ENCODE data around the gene MTCL3.

Gene MTCL3

GRCh38 chr6:127520066-127520465 lies 931 bp upstream of the MTCL3 start:
- Mint-ChIP-seq H3K27me3 (peaks cover 57% of the 10 kb centered on the region), H3K27ac (no peak overlapping the region), H3K4me3 (no peak overlapping the region), H3K36me3 (ENCODE audit: low read depth) (no peaks in the 10 kb centered on the region), H3K4me1 (peaks cover 27% of the 10 kb centered on the region), H3K9me3 (no peaks in the 10 kb centered on the region)
- DNase-seq = no peak
- ATAC-seq = no peak

DNA sequence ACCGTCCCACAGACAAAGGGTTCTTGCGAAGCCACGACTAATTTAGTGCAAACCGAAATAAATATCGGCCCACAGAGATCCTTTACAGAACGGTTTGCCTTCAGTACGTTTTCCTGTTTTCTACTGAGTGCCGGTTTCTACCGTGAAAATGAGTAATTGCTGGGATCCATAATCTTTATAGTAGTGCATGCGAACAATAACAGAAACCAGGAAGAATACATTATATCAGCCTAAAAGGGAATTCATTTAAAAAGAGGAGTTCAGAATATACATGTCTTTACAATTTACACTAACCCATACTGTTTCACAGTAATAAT lies 292 bp upstream of the MTCL3 start:
- no peak for DNase-seq
- H3K9me3 Mint-ChIP-seq = no peaks in the 10 kb centered on the region
- peaks cover 32% of the 10 kb centered on the region for H3K4me1 Mint-ChIP-seq
- no peak overlapping the region for H3K27ac Mint-ChIP-seq
- no peak for ATAC-seq
- peak overlapping the region; percentile 74 for H3K4me3 Mint-ChIP-seq
- H3K27me3 Mint-ChIP-seq = peaks cover 61% of the 10 kb centered on the region
- no peaks in the 10 kb centered on the region for H3K36me3 Mint-ChIP-seq (ENCODE audit: low read depth)

GRCh38 chr6:127518191-127518709 lies 885 bp downstream of the MTCL3 start:
- Mint-ChIP-seq H3K9me3 (no peaks in the 10 kb centered on the region), H3K27me3 (peaks cover 65% of the 10 kb centered on the region), H3K36me3 (ENCODE audit: low read depth) (no peaks in the 10 kb centered on the region), H3K4me3 (peak overlapping the region; percentile 74), H3K4me1 (peaks cover 32% of the 10 kb centered on the region), H3K27ac (peak overlapping the region; percentile 64)
- DNase-seq = no peak
- ATAC-seq = no peak

- H3K9me3 Mint-ChIP-seq = no peaks in the 10 kb centered on the region
- H3K36me3 Mint-ChIP-seq (ENCODE audit: low read depth) = no peaks in the 10 kb centered on the region
- DNase-seq (no peak), ATAC-seq (no peak)
- H3K4me3 Mint-ChIP-seq = peak overlapping the region; percentile 74
- peaks cover 63% of the 10 kb centered on the region for H3K27me3 Mint-ChIP-seq
- peaks cover 32% of the 10 kb centered on the region for H3K4me1 Mint-ChIP-seq
- no peak overlapping the region for H3K27ac Mint-ChIP-seq
Observed at GRCh38 chr6:127517693-127518092, 1.4 kb downstream of the MTCL3 start.

- Mint-ChIP-seq H3K4me1 (peaks cover 32% of the 10 kb centered on the region), H3K27ac (peak overlapping the region; percentile 73), H3K36me3 (ENCODE audit: low read depth) (no peaks in the 10 kb centered on the region), H3K4me3 (peak overlapping the region; percentile 85), H3K9me3 (no peaks in the 10 kb centered on the region), H3K27me3 (peaks cover 60% of the 10 kb centered on the region)
- ATAC-seq (peak; percentile 45), DNase-seq (peak; percentile 58)
Observed at GRCh38 chr6:127516662-127517273, 2.4 kb downstream of the MTCL3 start.

DNA sequence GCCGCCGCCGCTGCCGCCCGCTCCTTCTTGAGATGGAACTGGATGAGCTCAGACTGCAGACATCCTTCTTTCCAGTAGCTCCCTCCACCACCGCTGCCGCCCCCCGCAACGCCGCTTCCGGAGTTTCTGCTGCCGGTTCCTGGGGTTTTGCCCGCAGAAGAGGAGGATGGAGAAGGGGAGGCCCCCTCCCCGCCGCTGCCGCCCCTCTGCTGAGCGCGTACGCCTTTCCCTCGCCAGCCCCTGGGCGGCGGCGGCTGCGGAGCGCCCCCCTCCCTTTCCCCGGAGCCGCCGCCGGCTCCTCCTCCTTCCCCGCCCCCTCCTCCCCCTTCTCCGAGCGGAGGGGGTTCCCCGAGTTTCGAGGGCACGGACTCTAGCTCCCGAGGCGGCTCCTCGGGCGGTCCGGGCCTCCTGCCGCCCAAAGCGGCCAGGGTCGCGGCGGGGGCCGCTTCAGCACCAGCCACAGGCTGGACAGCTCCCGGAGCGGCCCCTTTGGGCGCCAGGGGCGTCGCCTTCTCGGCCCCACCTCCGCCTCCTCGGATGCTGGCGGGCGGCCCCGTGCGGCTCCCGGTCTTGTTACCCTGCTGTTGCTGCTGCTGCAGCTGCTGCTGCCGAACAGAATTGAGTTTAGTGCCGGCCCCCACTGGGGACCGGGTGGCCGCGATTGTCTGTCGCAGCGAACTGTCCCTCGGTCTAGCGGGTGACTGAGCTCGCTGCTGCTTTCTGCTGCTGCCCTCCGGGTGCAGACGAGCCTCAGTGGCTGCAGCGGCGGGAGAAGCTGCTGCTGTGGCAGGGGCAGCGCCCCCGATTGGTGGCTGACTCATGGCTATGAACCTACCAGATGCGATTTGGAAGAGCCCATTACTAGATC lies 3.1 kb downstream of the MTCL3 start:
- ATAC-seq (peak; percentile 72), DNase-seq (peak; percentile 67)
- Mint-ChIP-seq H3K9me3 (no peaks in the 10 kb centered on the region), H3K27me3 (peaks cover 54% of the 10 kb centered on the region), H3K4me1 (peaks cover 32% of the 10 kb centered on the region), H3K36me3 (ENCODE audit: low read depth) (no peaks in the 10 kb centered on the region), H3K27ac (peak overlapping the region; percentile 73), H3K4me3 (peak overlapping the region; percentile 85)

DNA sequence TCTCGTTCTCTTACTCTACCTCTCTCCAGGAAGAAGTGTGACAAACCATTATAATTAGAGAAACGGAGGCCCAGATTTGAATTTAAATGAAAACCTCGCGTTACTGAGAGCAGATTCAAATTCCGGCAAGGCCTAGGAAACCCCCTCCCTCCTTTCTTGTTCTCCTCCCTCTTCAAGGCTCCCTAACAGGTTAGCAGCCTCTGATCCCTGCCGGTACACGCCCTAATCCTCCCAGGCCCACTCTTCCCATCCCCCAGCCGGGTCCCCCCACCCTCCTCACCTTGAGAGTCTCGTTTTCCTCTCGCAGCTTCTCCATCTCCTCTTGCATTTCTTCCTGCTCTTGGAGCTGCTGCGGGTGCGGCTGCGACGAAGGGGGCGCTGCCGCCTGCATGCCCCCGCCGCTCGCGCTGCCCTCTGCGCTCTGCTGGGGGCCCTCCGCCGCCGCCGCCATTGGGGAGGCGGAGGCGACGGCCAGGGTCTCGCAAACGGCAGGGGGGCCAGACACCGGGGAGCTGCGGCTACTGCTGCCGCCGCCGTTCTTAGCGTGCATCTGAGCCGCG lies 3.8 kb downstream of the MTCL3 start:
- Mint-ChIP-seq H3K27me3 (peaks cover 53% of the 10 kb centered on the region), H3K36me3 (ENCODE audit: low read depth) (no peaks in the 10 kb centered on the region), H3K27ac (peak overlapping the region; percentile 71), H3K4me3 (peak overlapping the region; percentile 85), H3K9me3 (no peaks in the 10 kb centered on the region), H3K4me1 (peaks cover 32% of the 10 kb centered on the region)
- DNase-seq = no peak
- ATAC-seq = peak; percentile 13

DNA sequence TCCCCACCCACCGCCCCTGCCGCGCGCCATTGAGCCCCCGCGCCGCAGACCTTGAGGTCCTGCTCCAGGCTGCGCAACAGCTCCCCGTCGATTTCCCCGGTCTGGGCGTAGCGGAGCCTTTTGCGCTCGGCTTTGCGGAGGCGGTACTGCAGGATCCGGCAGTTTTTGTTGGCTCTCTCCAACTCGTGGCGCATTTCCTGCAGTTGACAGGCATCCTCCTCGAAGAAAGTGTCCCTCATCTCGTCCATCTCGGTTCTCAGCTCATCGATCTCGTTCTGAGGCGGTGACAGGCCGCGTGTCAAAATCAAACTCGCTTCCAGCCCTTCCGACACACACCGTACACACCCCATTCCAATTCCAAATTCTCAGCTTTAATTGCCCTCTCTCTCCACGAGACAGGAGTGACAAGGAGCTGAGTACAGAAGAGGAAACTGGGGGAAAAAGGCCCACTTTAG lies 4.3 kb downstream of the MTCL3 start:
- ATAC-seq (no peak), DNase-seq (peak; percentile 37)
- Mint-ChIP-seq H3K36me3 (ENCODE audit: low read depth) (no peaks in the 10 kb centered on the region), H3K9me3 (no peaks in the 10 kb centered on the region), H3K4me1 (peaks cover 32% of the 10 kb centered on the region), H3K27me3 (peaks cover 49% of the 10 kb centered on the region), H3K4me3 (peak overlapping the region; percentile 85), H3K27ac (peak overlapping the region; percentile 71)

DNA sequence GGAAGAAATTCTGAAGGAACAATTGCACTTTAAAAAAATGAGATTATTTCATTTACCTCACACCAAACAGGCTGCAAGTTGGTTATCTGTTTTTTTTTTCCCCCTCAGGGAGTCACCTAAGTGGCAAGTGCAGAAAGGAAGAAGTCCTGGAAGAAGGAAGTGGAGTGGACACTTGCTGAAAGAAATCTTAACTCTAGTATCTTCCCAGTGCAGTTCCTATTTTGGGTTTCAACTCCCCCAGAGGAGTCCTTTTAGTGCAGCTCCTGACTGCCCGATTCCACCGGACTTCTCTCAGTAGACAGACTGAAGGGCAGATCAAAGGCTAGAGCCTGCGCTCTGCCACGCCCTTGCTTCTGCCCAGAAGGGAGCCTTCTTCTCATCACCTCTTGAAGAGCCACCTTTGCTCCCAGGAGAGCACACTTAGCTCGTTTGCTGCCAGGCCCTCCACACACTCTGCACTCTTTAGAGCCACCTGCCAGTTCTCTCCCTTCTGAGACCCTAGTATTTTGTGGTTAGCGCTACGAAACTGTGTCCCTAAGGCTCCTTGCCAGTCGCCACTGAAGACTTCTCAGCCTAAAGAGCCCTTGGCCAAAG lies 4.9 kb downstream of the MTCL3 start:
- Mint-ChIP-seq H3K36me3 (ENCODE audit: low read depth) (peaks cover 2% of the 10 kb centered on the region), H3K27me3 (peaks cover 46% of the 10 kb centered on the region), H3K4me3 (peak overlapping the region; percentile 85), H3K27ac (no peak overlapping the region), H3K4me1 (peaks cover 29% of the 10 kb centered on the region), H3K9me3 (no peaks in the 10 kb centered on the region)
- DNase-seq = no peak
- no peak for ATAC-seq

- DNase-seq (no peak), ATAC-seq (no peak)
- H3K9me3 Mint-ChIP-seq = no peaks in the 10 kb centered on the region
- H3K36me3 Mint-ChIP-seq (ENCODE audit: low read depth) = peaks cover 2% of the 10 kb centered on the region
- H3K27me3 Mint-ChIP-seq = peaks cover 39% of the 10 kb centered on the region
- peaks cover 22% of the 10 kb centered on the region for H3K4me1 Mint-ChIP-seq
- no peak overlapping the region for H3K4me3 Mint-ChIP-seq
- H3K27ac Mint-ChIP-seq = no peak overlapping the region
Observed at GRCh38 chr6:127513425-127513824, 5.7 kb downstream of the MTCL3 start.

DNA sequence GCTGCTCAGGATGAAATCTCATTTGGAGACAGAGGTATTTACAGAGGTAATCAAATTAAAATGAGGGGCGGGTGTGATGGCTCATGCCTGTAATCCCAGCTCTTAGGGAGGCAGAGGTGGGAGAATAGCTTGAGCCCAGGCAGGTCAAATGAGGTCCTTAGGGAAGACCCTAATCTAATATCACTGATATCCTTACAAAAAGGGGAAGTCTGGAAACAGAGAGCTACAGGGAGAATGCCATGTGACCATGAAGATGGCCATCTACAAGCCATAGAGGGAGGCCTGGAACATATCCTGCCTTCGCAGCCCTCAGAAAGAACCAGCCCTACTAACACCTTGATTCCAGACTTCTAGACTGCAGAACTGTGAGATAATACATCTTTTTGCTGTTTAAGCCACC lies 8.3 kb downstream of the MTCL3 start:
- no peak overlapping the region for H3K27ac Mint-ChIP-seq
- peaks cover 8% of the 10 kb centered on the region for H3K4me1 Mint-ChIP-seq
- no peaks in the 10 kb centered on the region for H3K9me3 Mint-ChIP-seq
- H3K36me3 Mint-ChIP-seq (ENCODE audit: low read depth) = peaks cover 2% of the 10 kb centered on the region
- no peak overlapping the region for H3K4me3 Mint-ChIP-seq
- no peak for DNase-seq
- peaks cover 27% of the 10 kb centered on the region for H3K27me3 Mint-ChIP-seq
- no peak for ATAC-seq

- Mint-ChIP-seq H3K36me3 (ENCODE audit: low read depth) (peaks cover 2% of the 10 kb centered on the region), H3K27me3 (peaks cover 2% of the 10 kb centered on the region), H3K4me1 (no peaks in the 10 kb centered on the region), H3K27ac (no peak overlapping the region), H3K4me3 (no peak overlapping the region), H3K9me3 (no peaks in the 10 kb centered on the region)
- no peak for ATAC-seq
- DNase-seq = no peak
Observed at GRCh38 chr6:127506894-127507293, 12.2 kb downstream of the MTCL3 start.

DNA sequence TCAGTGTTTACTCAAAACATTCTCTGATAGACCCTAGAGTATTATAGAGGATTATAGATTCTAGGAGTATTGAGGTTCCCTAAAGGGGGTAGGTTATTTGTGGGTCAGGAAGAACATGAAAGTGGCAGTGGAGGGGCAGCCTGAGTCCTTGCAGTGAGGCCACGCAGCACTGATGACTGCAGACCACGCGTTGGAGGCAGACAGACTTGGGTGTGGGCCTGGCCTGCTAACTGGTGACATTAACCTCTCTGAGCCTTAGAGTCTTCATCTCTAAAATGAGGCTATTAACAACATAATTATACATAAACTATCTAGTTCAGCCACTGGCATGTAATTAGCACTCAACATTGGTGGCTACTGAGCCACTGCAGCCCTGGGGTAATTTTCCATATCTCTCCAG lies 16.1 kb downstream of the MTCL3 start:
- no peaks in the 10 kb centered on the region for H3K27me3 Mint-ChIP-seq
- ATAC-seq = no peak

DNA sequence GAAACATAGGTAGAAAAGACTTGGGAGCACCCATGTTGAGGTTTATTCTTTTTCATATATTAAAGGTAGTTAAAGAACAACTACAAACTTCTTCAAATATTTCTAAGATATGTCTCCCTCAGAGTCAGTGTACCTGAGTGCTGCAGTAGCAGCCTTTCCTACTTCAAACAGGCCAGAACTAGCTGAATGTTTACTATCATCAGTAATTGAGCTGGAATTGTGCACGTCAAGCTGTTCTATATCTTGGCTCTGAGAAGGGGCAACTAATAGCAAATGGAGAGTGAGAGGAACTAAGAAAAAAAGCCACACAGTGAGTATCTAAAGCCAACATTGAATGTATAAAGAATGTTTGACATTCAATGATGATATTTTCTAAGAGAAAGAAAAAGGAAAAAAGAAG lies 21.7 kb downstream of the MTCL3 start:
- no peak for ATAC-seq
- H3K27me3 Mint-ChIP-seq = peaks cover 5% of the 10 kb centered on the region
- H3K4me3 Mint-ChIP-seq = no peak overlapping the region
- H3K27ac Mint-ChIP-seq = no peak overlapping the region
- no peaks in the 10 kb centered on the region for H3K9me3 Mint-ChIP-seq
- H3K4me1 Mint-ChIP-seq = no peaks in the 10 kb centered on the region
- no peak for DNase-seq
- no peaks in the 10 kb centered on the region for H3K36me3 Mint-ChIP-seq (ENCODE audit: low read depth)

More for the DNA sequence above, 16.1 kb downstream of the MTCL3 start:
- no peak for DNase-seq
- Mint-ChIP-seq H3K36me3 (ENCODE audit: low read depth) (no peaks in the 10 kb centered on the region), H3K4me3 (no peak overlapping the region), H3K9me3 (no peaks in the 10 kb centered on the region), H3K27ac (no peak overlapping the region), H3K4me1 (no peaks in the 10 kb centered on the region)
